ENCODE results near the gene TMIE. TPM values are rescaled to one million over a fixed set of nuclear protein-coding genes. Genes with fewer than 3 reads are reported as not detected.

TMIE gene
- polyA plus RNA-seq, 3 donors = not detected

DNA sequence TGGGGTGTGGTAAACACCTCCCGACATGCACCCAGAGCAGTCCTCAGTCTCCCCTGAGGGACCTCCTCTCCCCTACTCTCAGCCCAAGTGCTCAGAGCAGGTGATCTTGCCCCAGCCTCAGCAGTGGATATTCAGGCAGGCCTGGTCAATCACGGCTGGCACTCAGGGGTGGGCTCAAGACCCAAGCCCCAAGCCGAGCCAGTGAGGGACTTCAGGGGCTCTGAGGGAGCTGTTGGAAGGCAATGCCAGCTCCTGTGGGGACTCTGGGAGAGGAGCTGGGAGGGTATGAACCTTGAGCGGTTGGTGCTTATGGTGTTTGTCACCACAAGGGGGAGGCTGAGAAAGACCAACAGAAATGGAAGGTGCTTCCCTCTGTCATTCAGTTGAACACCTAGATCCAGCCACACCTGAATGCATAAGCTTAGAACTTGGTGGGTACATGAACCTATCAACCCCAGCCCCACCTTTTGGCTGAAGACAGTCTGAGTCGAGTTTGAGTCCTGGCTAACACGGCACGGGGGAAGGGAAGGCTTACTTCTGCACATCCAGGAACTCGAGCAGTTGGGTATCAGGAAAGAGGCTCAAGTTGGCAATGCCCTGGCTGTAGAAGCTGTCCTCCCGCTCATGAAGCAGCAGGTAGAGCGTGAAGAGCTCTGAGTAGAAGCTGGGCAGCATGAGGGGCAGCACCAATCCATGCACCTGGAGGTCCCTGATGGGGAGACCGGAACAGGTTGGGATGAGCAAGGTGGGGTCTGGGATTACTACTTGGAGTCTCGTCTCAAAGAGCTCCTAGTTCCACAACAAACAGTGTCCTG lies 27.0 kb upstream of the TMIE start:
- Histone ChIP-seq H3K79me2 (ENCODE audit: insufficient read depth, low read length) (no peaks in the 10 kb centered on the region), H3K27ac (ENCODE audit: low read depth in 1 of 2, low read length in 2 of 2) (no peak overlapping the region), H2AFZ (ENCODE audit: insufficient read depth, low read depth, low read length, poor library complexity, severe bottlenecking) (no peak overlapping the region), H3K36me3 (replicated peaks in 1 of 2; ENCODE audit: control insufficient read depth in 1 of 2, insufficient read depth in 2 of 2, low read length in 2 of 2) (no peaks in the 10 kb centered on the region), H4K20me1 (ENCODE audit: insufficient read depth, low read length) (no peaks in the 10 kb centered on the region), H3K4me3 (replicated peaks in 1 of 3; ENCODE audit: low read depth in 2 of 3, low read length in 3 of 3) (no peak overlapping the region), H3K4me1 (ENCODE audit: control insufficient read depth in 1 of 2, insufficient read depth in 2 of 2, low read length in 2 of 2) (no peaks in the 10 kb centered on the region), H3K27me3 (ENCODE audit: control insufficient read depth in 2 of 2, insufficient read depth in 2 of 2, low read length in 2 of 2) (no peaks in the 10 kb centered on the region), H3K4me2 (replicated peaks; ENCODE audit: extremely low read depth, low read length, poor library complexity, severe bottlenecking) (no peak overlapping the region), H3K9me3 (replicated peaks in 1 of 2; ENCODE audit: control insufficient read depth in 1 of 2, insufficient read depth in 1 of 2, low read length in 2 of 2) (no peaks in the 10 kb centered on the region), H3K9ac (ENCODE audit: insufficient read depth, low read length, poor library complexity, severe bottlenecking) (no peak overlapping the region)
- no peaks in the 10 kb centered on the region for H3K36me3 Mint-ChIP-seq
- H3K4me3 Mint-ChIP-seq = no peak overlapping the region
- DNase-seq = no peak
- peaks cover 0 to 2% (median 2%) of the 10 kb centered on the region in 3 donors for H3K27me3 Mint-ChIP-seq (ENCODE audit: low read depth in 3 of 3)
- 95% methylated on average over 8 of the region's 12 CpGs for WGBS (ENCODE audit: insufficient coverage)
- intact Hi-C loops (cut with micrococcal nuclease) = no loop called here
- peak overlapping the region in 1 of 7 donors; percentile 84 for H3K27ac Mint-ChIP-seq
- peaks cover 0 to 2% (median 0%) of the 10 kb centered on the region in 7 donors for H3K9me3 Mint-ChIP-seq
- TF ChIP-seq, protein P1, sequence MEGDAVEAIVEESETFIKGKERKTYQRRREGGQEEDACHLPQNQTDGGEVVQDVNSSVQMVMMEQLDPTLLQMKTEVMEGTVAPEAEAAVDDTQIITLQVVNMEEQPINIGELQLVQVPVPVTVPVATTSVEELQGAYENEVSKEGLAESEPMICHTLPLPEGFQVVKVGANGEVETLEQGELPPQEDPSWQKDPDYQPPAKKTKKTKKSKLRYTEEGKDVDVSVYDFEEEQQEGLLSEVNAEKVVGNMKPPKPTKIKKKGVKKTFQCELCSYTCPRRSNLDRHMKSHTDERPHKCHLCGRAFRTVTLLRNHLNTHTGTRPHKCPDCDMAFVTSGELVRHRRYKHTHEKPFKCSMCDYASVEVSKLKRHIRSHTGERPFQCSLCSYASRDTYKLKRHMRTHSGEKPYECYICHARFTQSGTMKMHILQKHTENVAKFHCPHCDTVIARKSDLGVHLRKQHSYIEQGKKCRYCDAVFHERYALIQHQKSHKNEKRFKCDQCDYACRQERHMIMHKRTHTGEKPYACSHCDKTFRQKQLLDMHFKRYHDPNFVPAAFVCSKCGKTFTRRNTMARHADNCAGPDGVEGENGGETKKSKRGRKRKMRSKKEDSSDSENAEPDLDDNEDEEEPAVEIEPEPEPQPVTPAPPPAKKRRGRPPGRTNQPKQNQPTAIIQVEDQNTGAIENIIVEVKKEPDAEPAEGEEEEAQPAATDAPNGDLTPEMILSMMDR (IDR thresholded peaks at IDR 0.05) = peak; percentile 32
- H3K4me1 Mint-ChIP-seq = peaks cover 6% of the 10 kb centered on the region

DNA sequence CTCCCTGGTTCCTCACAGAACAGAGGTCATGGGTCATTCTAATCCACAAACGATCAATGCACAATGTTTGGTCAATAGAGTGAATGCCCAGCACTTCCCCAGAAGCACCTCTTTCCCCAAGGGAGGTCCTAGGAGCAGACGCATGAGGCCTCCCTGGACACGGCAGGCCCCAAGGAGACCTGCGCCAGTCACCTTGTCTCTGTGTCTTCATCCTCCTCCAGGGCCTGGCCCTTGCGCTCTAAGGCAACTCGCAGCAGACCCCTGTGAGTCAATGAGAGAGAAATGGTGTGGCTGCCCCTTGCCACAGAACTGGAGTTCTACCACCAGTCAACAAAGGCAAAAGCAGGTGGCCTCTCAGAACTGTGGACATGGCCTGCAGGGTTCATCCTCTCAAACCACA lies 25.8 kb upstream of the TMIE start:
- no peaks in the 10 kb centered on the region for H3K4me1 ChIP-seq (ENCODE audit: control insufficient read depth in 1 of 2, insufficient read depth in 2 of 2, low read length in 2 of 2)
- no peak overlapping the region for H2AFZ ChIP-seq (ENCODE audit: insufficient read depth, low read depth, low read length, poor library complexity, severe bottlenecking)
- no peak overlapping the region for H3K4me2 ChIP-seq (replicated peaks; ENCODE audit: extremely low read depth, low read length, poor library complexity, severe bottlenecking)
- Mint-ChIP-seq H3K36me3 (no peaks in the 10 kb centered on the region), H3K9me3 (peaks cover 0 to 2% (median 0%) of the 10 kb centered on the region in 7 donors), H3K27me3 (ENCODE audit: low read depth in 3 of 3) (peaks cover 0 to 2% (median 2%) of the 10 kb centered on the region in 3 donors), H3K4me1 (peaks cover 6% of the 10 kb centered on the region), H3K27ac (no peak overlapping the region), H3K4me3 (no peak overlapping the region)
- H3K27ac ChIP-seq (ENCODE audit: low read depth in 1 of 2, low read length in 2 of 2) = no peak overlapping the region
- no peaks in the 10 kb centered on the region for H3K36me3 ChIP-seq (replicated peaks in 1 of 2; ENCODE audit: control insufficient read depth in 1 of 2, insufficient read depth in 2 of 2, low read length in 2 of 2)
- 100% methylated on average over 4 of the region's 6 CpGs for WGBS (ENCODE audit: insufficient coverage)
- no peak for DNase-seq
- TF ChIP-seq, protein P1 (IDR thresholded peaks at IDR 0.05) = no peak
- H3K79me2 ChIP-seq (ENCODE audit: insufficient read depth, low read length) = no peaks in the 10 kb centered on the region
- H3K4me3 ChIP-seq (replicated peaks in 1 of 3; ENCODE audit: low read depth in 2 of 3, low read length in 3 of 3) = no peak overlapping the region
- H3K9ac ChIP-seq (ENCODE audit: insufficient read depth, low read length, poor library complexity, severe bottlenecking) = no peak overlapping the region
- H3K9me3 ChIP-seq (replicated peaks in 1 of 2; ENCODE audit: control insufficient read depth in 1 of 2, insufficient read depth in 1 of 2, low read length in 2 of 2) = no peaks in the 10 kb centered on the region
- intact Hi-C loops (cut with micrococcal nuclease) = no loop called here
- no peaks in the 10 kb centered on the region for H3K27me3 ChIP-seq (ENCODE audit: control insufficient read depth in 2 of 2, insufficient read depth in 2 of 2, low read length in 2 of 2)
- no peaks in the 10 kb centered on the region for H4K20me1 ChIP-seq (ENCODE audit: insufficient read depth, low read length)
